ENCODE data around the gene NEK4. TPM values are rescaled to one million over a fixed set of nuclear protein-coding genes. Genes with fewer than 3 reads are reported as not detected.

The NEK4 gene
- total RNA-seq, 1 experiment from 2014 or later: 36.2 TPM

DNA sequence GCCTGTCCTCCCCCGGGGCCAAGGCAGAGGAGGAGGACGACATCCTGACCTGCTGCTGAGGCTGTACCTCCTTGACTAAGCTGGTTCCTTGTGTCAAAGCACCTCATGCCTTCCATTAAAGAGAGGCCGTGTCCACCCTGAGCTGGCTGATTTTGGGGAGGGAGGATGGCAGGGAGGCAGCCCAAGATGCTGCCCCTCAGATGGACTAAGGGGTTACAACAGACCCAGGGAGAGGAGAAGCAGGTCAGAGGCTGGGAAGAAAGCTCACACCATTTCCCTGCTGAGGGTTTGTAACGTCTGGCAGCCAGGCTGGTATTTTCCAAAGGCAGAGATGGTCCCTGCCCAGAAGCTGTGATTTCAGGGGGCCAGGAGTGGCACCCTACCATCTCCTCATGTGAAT, 21.2 kb upstream of the NEK4 start:
- Histone ChIP-seq H3K9me3 (ENCODE audit: control insufficient read depth in 1 of 2, insufficient read depth in 1 of 2, low read depth in 1 of 2, low read length in 2 of 2) (no peaks in the 10 kb centered on the region), H3K9ac (ENCODE audit: low read length) (no peak overlapping the region), H3K36me3 (ENCODE audit: control insufficient read depth in 1 of 2, insufficient read depth in 2 of 2, low read length in 2 of 2) (no peaks in the 10 kb centered on the region), H3K27me3 (ENCODE audit: insufficient read depth, low read length) (no peaks in the 10 kb centered on the region), H3K4me2 (ENCODE audit: low read length) (no peak overlapping the region), H2AFZ (ENCODE audit: low read depth, low read length, poor library complexity, severe bottlenecking) (no peak overlapping the region), H4K20me1 (ENCODE audit: insufficient read depth) (no peaks in the 10 kb centered on the region), H3K79me2 (ENCODE audit: insufficient read depth, low read length) (no peaks in the 10 kb centered on the region), H3K9me2 (ENCODE audit: insufficient read depth) (no peaks in the 10 kb centered on the region), H3K4me3 (replicated peaks in 1 of 2; ENCODE audit: low read depth in 1 of 2, low read length in 2 of 2) (no peak overlapping the region), H3K27ac (ENCODE audit: low read depth, low read length) (no peak overlapping the region), H3K4me1 (ENCODE audit: control insufficient read depth in 1 of 2, insufficient read depth in 2 of 2, low read length in 2 of 2) (no peaks in the 10 kb centered on the region)
- TF ChIP-seq, protein P1, sequence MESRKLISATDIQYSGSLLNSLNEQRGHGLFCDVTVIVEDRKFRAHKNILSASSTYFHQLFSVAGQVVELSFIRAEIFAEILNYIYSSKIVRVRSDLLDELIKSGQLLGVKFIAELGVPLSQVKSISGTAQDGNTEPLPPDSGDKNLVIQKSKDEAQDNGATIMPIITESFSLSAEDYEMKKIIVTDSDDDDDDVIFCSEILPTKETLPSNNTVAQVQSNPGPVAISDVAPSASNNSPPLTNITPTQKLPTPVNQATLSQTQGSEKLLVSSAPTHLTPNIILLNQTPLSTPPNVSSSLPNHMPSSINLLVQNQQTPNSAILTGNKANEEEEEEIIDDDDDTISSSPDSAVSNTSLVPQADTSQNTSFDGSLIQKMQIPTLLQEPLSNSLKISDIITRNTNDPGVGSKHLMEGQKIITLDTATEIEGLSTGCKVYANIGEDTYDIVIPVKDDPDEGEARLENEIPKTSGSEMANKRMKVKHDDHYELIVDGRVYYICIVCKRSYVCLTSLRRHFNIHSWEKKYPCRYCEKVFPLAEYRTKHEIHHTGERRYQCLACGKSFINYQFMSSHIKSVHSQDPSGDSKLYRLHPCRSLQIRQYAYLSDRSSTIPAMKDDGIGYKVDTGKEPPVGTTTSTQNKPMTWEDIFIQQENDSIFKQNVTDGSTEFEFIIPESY (IDR thresholded peaks at IDR 0.05; ENCODE audit: extremely low read depth, insufficient replicate concordance, low read length): no peak
- TF ChIP-seq POLR2AphosphoS5 (IDR thresholded peaks at IDR 0.05; ENCODE audit: low read depth, low read length): no peak
- ATAC-seq: no peak
- no TSS peak for BruUV-seq (replicated peaks)
- ChIA-PET CTCF (interaction anchor here (1.2 kb wide), 1 partner anchor 9 kb away, joined by 3 read pairs; no protein-coding TSS in a partner anchor), RAD21 (ENCODE audit: low non-redundant PET in 1 of 2, low total read pairs in 2 of 2, uncharacterized antibody in 2 of 2, unreplicated experiment in 2 of 2) (interaction anchor here in 1 of 2 experiments (0.6 kb wide), 1 partner anchor 65 kb away, joined by 4 read pairs; no protein-coding TSS in a partner anchor), POLR2A (no interaction called here)
- DNase-seq (ENCODE audit: low read depth, low spot score): no peak
- intact Hi-C loops (cut with micrococcal nuclease): no loop called here

DNA sequence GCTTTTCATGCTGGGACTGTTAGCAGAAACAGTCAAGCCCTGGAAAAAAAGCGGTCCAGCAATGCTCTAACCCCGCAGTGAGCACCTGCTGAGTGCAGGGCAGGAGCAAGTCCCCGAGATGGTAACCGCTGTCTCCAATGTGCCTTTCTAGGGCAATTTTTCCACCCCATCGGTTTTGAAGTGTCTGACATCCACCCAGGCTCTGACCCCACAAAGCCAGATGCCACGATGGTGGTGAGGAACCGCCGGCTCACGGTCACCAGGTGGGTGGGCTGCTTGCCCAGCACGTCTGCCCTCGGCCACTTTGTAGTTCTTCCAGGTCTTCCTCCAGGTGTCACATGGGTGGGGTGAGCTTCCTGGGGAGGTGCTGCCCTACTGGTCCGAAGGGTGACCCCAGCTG, 20.6 kb upstream of the NEK4 start:
- H3K9ac ChIP-seq (ENCODE audit: low read length): no peak overlapping the region
- H3K4me3 ChIP-seq (replicated peaks in 1 of 2; ENCODE audit: low read depth in 1 of 2, low read length in 2 of 2): no peak overlapping the region
- H3K79me2 ChIP-seq (ENCODE audit: insufficient read depth, low read length): no peaks in the 10 kb centered on the region
- H3K9me2 ChIP-seq (ENCODE audit: insufficient read depth): no peaks in the 10 kb centered on the region
- no peak for ATAC-seq
- ChIA-PET CTCF (no interaction called here), POLR2A (no interaction called here), RAD21 (ENCODE audit: low non-redundant PET in 1 of 2, low total read pairs in 2 of 2, uncharacterized antibody in 2 of 2, unreplicated experiment in 2 of 2) (interaction anchor here in 1 of 2 experiments (0.6 kb wide), 1 partner anchor 66 kb away, joined by 4 read pairs; no protein-coding TSS in a partner anchor)
- H3K36me3 ChIP-seq (ENCODE audit: control insufficient read depth in 1 of 2, insufficient read depth in 2 of 2, low read length in 2 of 2): no peaks in the 10 kb centered on the region
- H2AFZ ChIP-seq (ENCODE audit: low read depth, low read length, poor library complexity, severe bottlenecking): no peak overlapping the region
- H3K4me1 ChIP-seq (ENCODE audit: control insufficient read depth in 1 of 2, insufficient read depth in 2 of 2, low read length in 2 of 2): no peaks in the 10 kb centered on the region
- no TSS peak for BruUV-seq (replicated peaks)
- H3K9me3 ChIP-seq (ENCODE audit: control insufficient read depth in 1 of 2, insufficient read depth in 1 of 2, low read depth in 1 of 2, low read length in 2 of 2): no peaks in the 10 kb centered on the region
- intact Hi-C loops (cut with micrococcal nuclease): no loop called here
- no peak for DNase-seq (ENCODE audit: low read depth, low spot score)
- no peaks in the 10 kb centered on the region for H4K20me1 ChIP-seq (ENCODE audit: insufficient read depth)
- no peak overlapping the region for H3K27ac ChIP-seq (ENCODE audit: low read depth, low read length)
- no peak overlapping the region for H3K4me2 ChIP-seq (ENCODE audit: low read length)
- no peaks in the 10 kb centered on the region for H3K27me3 ChIP-seq (ENCODE audit: insufficient read depth, low read length)
- no peak for TF ChIP-seq CEBPB (IDR thresholded peaks at IDR 0.05; ENCODE audit: low read depth)
- TF ChIP-seq, protein P2, sequence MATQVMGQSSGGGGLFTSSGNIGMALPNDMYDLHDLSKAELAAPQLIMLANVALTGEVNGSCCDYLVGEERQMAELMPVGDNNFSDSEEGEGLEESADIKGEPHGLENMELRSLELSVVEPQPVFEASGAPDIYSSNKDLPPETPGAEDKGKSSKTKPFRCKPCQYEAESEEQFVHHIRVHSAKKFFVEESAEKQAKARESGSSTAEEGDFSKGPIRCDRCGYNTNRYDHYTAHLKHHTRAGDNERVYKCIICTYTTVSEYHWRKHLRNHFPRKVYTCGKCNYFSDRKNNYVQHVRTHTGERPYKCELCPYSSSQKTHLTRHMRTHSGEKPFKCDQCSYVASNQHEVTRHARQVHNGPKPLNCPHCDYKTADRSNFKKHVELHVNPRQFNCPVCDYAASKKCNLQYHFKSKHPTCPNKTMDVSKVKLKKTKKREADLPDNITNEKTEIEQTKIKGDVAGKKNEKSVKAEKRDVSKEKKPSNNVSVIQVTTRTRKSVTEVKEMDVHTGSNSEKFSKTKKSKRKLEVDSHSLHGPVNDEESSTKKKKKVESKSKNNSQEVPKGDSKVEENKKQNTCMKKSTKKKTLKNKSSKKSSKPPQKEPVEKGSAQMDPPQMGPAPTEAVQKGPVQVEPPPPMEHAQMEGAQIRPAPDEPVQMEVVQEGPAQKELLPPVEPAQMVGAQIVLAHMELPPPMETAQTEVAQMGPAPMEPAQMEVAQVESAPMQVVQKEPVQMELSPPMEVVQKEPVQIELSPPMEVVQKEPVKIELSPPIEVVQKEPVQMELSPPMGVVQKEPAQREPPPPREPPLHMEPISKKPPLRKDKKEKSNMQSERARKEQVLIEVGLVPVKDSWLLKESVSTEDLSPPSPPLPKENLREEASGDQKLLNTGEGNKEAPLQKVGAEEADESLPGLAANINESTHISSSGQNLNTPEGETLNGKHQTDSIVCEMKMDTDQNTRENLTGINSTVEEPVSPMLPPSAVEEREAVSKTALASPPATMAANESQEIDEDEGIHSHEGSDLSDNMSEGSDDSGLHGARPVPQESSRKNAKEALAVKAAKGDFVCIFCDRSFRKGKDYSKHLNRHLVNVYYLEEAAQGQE (IDR thresholded peaks at IDR 0.05; ENCODE audit: low read depth): no peak
- no peak for TF ChIP-seq ZFX (IDR thresholded peaks at IDR 0.05)
- TF ChIP-seq EZH2phosphoT487 (IDR thresholded peaks at IDR 0.05; ENCODE audit: borderline replicate concordance): no peak
- TF ChIP-seq SRF (IDR thresholded peaks at IDR 0.05; ENCODE audit: low read depth): no peak
- TF ChIP-seq EZH2 (IDR thresholded peaks at IDR 0.05): no peak
- TF ChIP-seq RAD21 (IDR thresholded peaks at IDR 0.05; ENCODE audit: low read depth): no peak
- TF ChIP-seq TCF7L2 (IDR thresholded peaks at IDR 0.05; ENCODE audit: borderline replicate concordance, extremely low read depth, insufficient read depth, insufficient read length): no peak
- TF ChIP-seq POLR2A (IDR thresholded peaks at IDR 0.05; ENCODE audit: borderline replicate concordance, extremely low read depth, insufficient read depth, insufficient read length): no peak
- TF ChIP-seq, protein P3, sequence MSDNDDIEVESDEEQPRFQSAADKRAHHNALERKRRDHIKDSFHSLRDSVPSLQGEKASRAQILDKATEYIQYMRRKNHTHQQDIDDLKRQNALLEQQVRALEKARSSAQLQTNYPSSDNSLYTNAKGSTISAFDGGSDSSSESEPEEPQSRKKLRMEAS (IDR thresholded peaks at IDR 0.05): no peak
- TF ChIP-seq, protein P4, sequence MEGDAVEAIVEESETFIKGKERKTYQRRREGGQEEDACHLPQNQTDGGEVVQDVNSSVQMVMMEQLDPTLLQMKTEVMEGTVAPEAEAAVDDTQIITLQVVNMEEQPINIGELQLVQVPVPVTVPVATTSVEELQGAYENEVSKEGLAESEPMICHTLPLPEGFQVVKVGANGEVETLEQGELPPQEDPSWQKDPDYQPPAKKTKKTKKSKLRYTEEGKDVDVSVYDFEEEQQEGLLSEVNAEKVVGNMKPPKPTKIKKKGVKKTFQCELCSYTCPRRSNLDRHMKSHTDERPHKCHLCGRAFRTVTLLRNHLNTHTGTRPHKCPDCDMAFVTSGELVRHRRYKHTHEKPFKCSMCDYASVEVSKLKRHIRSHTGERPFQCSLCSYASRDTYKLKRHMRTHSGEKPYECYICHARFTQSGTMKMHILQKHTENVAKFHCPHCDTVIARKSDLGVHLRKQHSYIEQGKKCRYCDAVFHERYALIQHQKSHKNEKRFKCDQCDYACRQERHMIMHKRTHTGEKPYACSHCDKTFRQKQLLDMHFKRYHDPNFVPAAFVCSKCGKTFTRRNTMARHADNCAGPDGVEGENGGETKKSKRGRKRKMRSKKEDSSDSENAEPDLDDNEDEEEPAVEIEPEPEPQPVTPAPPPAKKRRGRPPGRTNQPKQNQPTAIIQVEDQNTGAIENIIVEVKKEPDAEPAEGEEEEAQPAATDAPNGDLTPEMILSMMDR (IDR thresholded peaks at IDR 0.05 in 2 of 3, conservative IDR thresholded peaks at IDR 0.05 in 1 of 3; ENCODE audit: borderline replicate concordance in 1 of 3, insufficient read depth in 1 of 3, low read depth in 2 of 3, low read length in 2 of 3): no peak
